ENCODE results near the gene THSD4. TPM values are rescaled to one million over a fixed set of nuclear protein-coding genes. Genes with fewer than 3 reads are reported as not detected.

Gene THSD4
- total and polyA plus RNA-seq, 9 of the 15 experiments (the other 6 are each of a cell fraction or from before 2014, with no cell fraction given), result 0.04 TPM; not detected in 5

- DNase-seq (ENCODE audit: extremely low read depth in 1 of 4, low spot score in 3 of 4), result no peak
- 5% methylated on average over 6 of the region's 6 CpGs for WGBS (ENCODE audit: insufficient coverage, low coverage, missing lambda C conversion rate)
- Histone ChIP-seq H3K4me3 (no peak overlapping the region), H3K4me1 (replicated peaks in 1 of 2; ENCODE audit: control insufficient read depth in 2 of 2, insufficient read depth in 2 of 2, low read length in 2 of 2) (no peaks in the 10 kb centered on the region), H3K9ac (ENCODE audit: insufficient read depth in 1 of 2, low read depth in 2 of 2, low read length in 2 of 2) (no peak overlapping the region), H4K20me1 (replicated peaks; ENCODE audit: control insufficient read depth, insufficient read depth, low read length) (no peaks in the 10 kb centered on the region), H3K79me2 (ENCODE audit: control insufficient read depth, insufficient read depth, low read length) (no peaks in the 10 kb centered on the region), H3K9me3 (replicated peaks; ENCODE audit: control insufficient read depth, insufficient read depth, low read depth, low read length) (no peaks in the 10 kb centered on the region), H3K36me3 (ENCODE audit: control insufficient read depth, insufficient read depth, low read length) (no peaks in the 10 kb centered on the region), H3K27ac (ENCODE audit: extremely low read depth, low read depth, low read length) (no peak overlapping the region), H3K4me2 (ENCODE audit: insufficient read depth, low read length) (no peak overlapping the region), H3K9me1 (ENCODE audit: control insufficient read depth, insufficient read depth, low read length) (no peaks in the 10 kb centered on the region), H2AFZ (ENCODE audit: low read depth, low read length) (no peak overlapping the region), H3K27me3 (ENCODE audit: control insufficient read depth in 2 of 2, insufficient read depth in 2 of 2, low read length in 2 of 2) (peaks cover 21 to 31% of the 10 kb centered on the region in 2 experiments)
- in situ Hi-C loops (cut with MboI), result no loop called here
- ATAC-seq, result no peak
- TF ChIP-seq CHCHD3 (CRISPR knock-in tag; IDR thresholded peaks at IDR 0.05) (no peak), HOXB6 (CRISPR knock-in tag; IDR thresholded peaks at IDR 0.05; ENCODE audit: borderline replicate concordance) (no peak), CCAR2 (IDR thresholded peaks at IDR 0.05; ENCODE audit: low read depth, low read length) (no peak)
- no TSS peak for BruUV-seq (replicated peaks)
- POLR2A ChIA-PET, result no interaction called here
- CTCF ChIA-PET (ENCODE audit: low intra/inter-chr PET ratio), result interaction anchor here (0.8 kb wide), 1 partner anchor 9 kb away, joined by 3 read pairs; no protein-coding TSS in a partner anchor
- FAIRE-seq, result no peak
- intact Hi-C loops (cut with micrococcal nuclease), result no loop called here
Measured at GRCh38 chr15:71789616-71790015, 674.3 kb downstream of the THSD4 start.

GRCh38 chr15:71790081-71790480, 674.8 kb downstream of the THSD4 start:
- intact Hi-C loops (cut with micrococcal nuclease) (no loop called here), in situ Hi-C loops (cut with MboI) (no loop called here)
- H3K79me2 ChIP-seq (ENCODE audit: control insufficient read depth, insufficient read depth, low read length), result no peaks in the 10 kb centered on the region
- FAIRE-seq (no peak), DNase-seq (ENCODE audit: extremely low read depth in 1 of 4, low spot score in 3 of 4) (no peak), ATAC-seq (no peak)
- WGBS (ENCODE audit: insufficient coverage, low coverage, missing lambda C conversion rate), result 2% methylated on average over 9 of the region's 10 CpGs
- H3K4me3 ChIP-seq, result no peak overlapping the region
- ChIA-PET POLR2A (no interaction called here), CTCF (ENCODE audit: low intra/inter-chr PET ratio) (interaction anchor here (0.8 kb wide), 1 partner anchor 10 kb away, joined by 3 read pairs; no protein-coding TSS in a partner anchor)
- H3K9me1 ChIP-seq (ENCODE audit: control insufficient read depth, insufficient read depth, low read length), result no peaks in the 10 kb centered on the region
- no peak overlapping the region for H2AFZ ChIP-seq (ENCODE audit: low read depth, low read length)
- H4K20me1 ChIP-seq (replicated peaks; ENCODE audit: control insufficient read depth, insufficient read depth, low read length), result no peaks in the 10 kb centered on the region
- peaks cover 20 to 28% of the 10 kb centered on the region in 2 experiments for H3K27me3 ChIP-seq (ENCODE audit: control insufficient read depth in 2 of 2, insufficient read depth in 2 of 2, low read length in 2 of 2)
- no peak overlapping the region for H3K9ac ChIP-seq (ENCODE audit: insufficient read depth in 1 of 2, low read depth in 2 of 2, low read length in 2 of 2)
- no peak overlapping the region for H3K27ac ChIP-seq (ENCODE audit: extremely low read depth, low read depth, low read length)
- BruUV-seq (replicated peaks), result no TSS peak
- no peaks in the 10 kb centered on the region for H3K9me3 ChIP-seq (replicated peaks; ENCODE audit: control insufficient read depth, insufficient read depth, low read depth, low read length)
- H3K36me3 ChIP-seq (ENCODE audit: control insufficient read depth, insufficient read depth, low read length), result no peaks in the 10 kb centered on the region
- no peaks in the 10 kb centered on the region for H3K4me1 ChIP-seq (replicated peaks in 1 of 2; ENCODE audit: control insufficient read depth in 2 of 2, insufficient read depth in 2 of 2, low read length in 2 of 2)
- H3K4me2 ChIP-seq (ENCODE audit: insufficient read depth, low read length), result no peak overlapping the region
- no peak for TF ChIP-seq LEF1 (IDR thresholded peaks at IDR 0.05)
- TF ChIP-seq ZNF12 (CRISPR knock-in tag; IDR thresholded peaks at IDR 0.05), result no peak
- no peak for TF ChIP-seq SMAD4 (CRISPR knock-in tag; conservative IDR thresholded peaks at IDR 0.05)
- TF ChIP-seq MECOM (CRISPR knock-in tag; IDR thresholded peaks at IDR 0.05), result no peak
- TF ChIP-seq PHF8 (IDR thresholded peaks at IDR 0.05; ENCODE audit: borderline replicate concordance, low read length), result no peak
- no peak for TF ChIP-seq ZNF3 (CRISPR knock-in tag; IDR thresholded peaks at IDR 0.05)
- TF ChIP-seq MAFF (IDR thresholded peaks at IDR 0.05; ENCODE audit: low read length), result no peak
- no peak for TF ChIP-seq TGIF2 (CRISPR knock-in tag; IDR thresholded peaks at IDR 0.05)
- TF ChIP-seq THRA (IDR thresholded peaks at IDR 0.05), result no peak
- no peak for TF ChIP-seq IRF9 (tag; IDR thresholded peaks at IDR 0.05)
- TF ChIP-seq TCFL5 (CRISPR knock-in tag; conservative IDR thresholded peaks at IDR 0.05), result no peak
- TF ChIP-seq NR0B1 (IDR thresholded peaks at IDR 0.05; ENCODE audit: partially characterized antibody), result no peak
